HEK293T (cell line): Measurements from ENCODE around the gene USH1C.

Experiments used
- ARNT ChIP-seq: fragments of 450-650 bp; IDR thresholded peaks from 2 replicates; pipeline ENCODE4 v1.6.1; 2017; ENCODE audit warnings: mild to moderate bottlenecking
- BHLHE40 ChIP-seq: fragments of 450-650 bp; IDR thresholded peaks from 2 replicates; pipeline ENCODE4 v1.6.1; 2016; ENCODE audit warnings: mild to moderate bottlenecking, moderate library complexity, borderline replicate concordance
- ELF4 ChIP-seq: fragments of 450-650 bp; IDR thresholded peaks from 2 replicates; pipeline ENCODE4 v1.6.1; 2017; ENCODE audit warnings: antibody characterized with exemption
- HDGF ChIP-seq: fragments of 450-650 bp; IDR thresholded peaks from 2 replicates; pipeline ENCODE4 v1.6.1; 2017; ENCODE audit warnings: antibody characterized with exemption, borderline replicate concordance
- SP1 ChIP-seq: fragments of 450-650 bp; IDR thresholded peaks from 2 replicates; pipeline ENCODE4 v1.6.1; 2017
- SUZ12 ChIP-seq: fragments of 450-650 bp; IDR thresholded peaks from 2 replicates; pipeline ENCODE4 v1.6.1; 2016; ENCODE audit warnings: mild to moderate bottlenecking
- TARDBP ChIP-seq: fragments of 450-650 bp; IDR thresholded peaks from 2 replicates; pipeline ENCODE4 v1.6.1; 2016
- ZNF384 ChIP-seq: fragments of 450-650 bp; IDR thresholded peaks from 2 replicates; pipeline ENCODE4 v1.6.1; 2016

- TF ChIP-seq TARDBP: no peak
- TF ChIP-seq HDGF: no peak
- no peak for TF ChIP-seq SP1
- TF ChIP-seq ARNT: no peak
- no peak for TF ChIP-seq BHLHE40
- TF ChIP-seq ZNF384: no peak
- TF ChIP-seq ELF4: no peak
- TF ChIP-seq SUZ12: no peak
Observed at GRCh38 chr11:17494019-17494418, 50.2 kb downstream of the USH1C start.
